B cell (primary cell): Measurements from ENCODE around the gene NELFA. TPM values are rescaled to one million over a fixed set of nuclear protein-coding genes. Genes with fewer than 3 reads are reported as not detected.

Experiments
- ATAC-seq: fragments of 200-7000 bp; cut with Tn5 transposase; one replicate; pipeline ENCODE4 v1.10.0; 2021; ENCODE audit warnings: low read depth, mild to moderate bottlenecking, moderate number of reproducible peaks, moderate library complexity
- CTCF ChIA-PET: fragments of 350-600 bp; sonication (Branson Sonifier 250); formaldehyde crosslinking; loops from one replicate; lab custom pipeline; 2021; ENCODE audit warnings: antibody characterized with exemption, inconsistent platforms; lab: Charles Lee
- POLR2A ChIA-PET: fragments of 350-600 bp; sonication (Branson Sonifier 250); formaldehyde crosslinking; loops from one replicate; lab custom pipeline; 2021; ENCODE audit warnings: antibody characterized with exemption; lab: Charles Lee
- DNase-seq: peaks from one replicate; pipeline ENCODE4 v3.0.0; 2013
- H2AFZ ChIP-seq: 2 replicates; pipeline ENCODE4 v1.6.1; 2012; ENCODE audit warnings: mild to moderate bottlenecking, low read depth, low read length; ENCODE audit not compliant: insufficient read depth, poor library complexity, severe bottlenecking
- H3K27ac ChIP-seq, 2 donors: 1 replicate in 1 of 2; 2 replicates in 1 of 2; pipeline ENCODE4 v1.5.1; 2012 to 2013; ENCODE audit warnings: low read length in 2 of 2, mild to moderate bottlenecking in 2 of 2, moderate library complexity in 1 of 2
- H3K27me3 ChIP-seq, 4 experiments: fragments of 200-600 bp in 1 of 4; sonication (generic) in 1 of 4; replicated peaks in 1 of 4; 1 replicate in 2 of 4; 2 replicates in 2 of 4; pipeline versions ENCODE4 v1.6.1 to v1.7.0; 2013 to 2016; ENCODE audit warnings: low read length in 3 of 4, mild to moderate bottlenecking in 2 of 4, mixed read lengths in 1 of 4, moderate library complexity in 1 of 4; ENCODE audit not compliant: insufficient read depth in 4 of 4, control insufficient read depth in 3 of 4; ENCODE audit errors: control extremely low read depth in 1 of 4
- H3K36me3 ChIP-seq, 2 experiments: replicated peaks in 1 of 2; 1 replicate in 1 of 2; 2 replicates in 1 of 2; pipeline versions ENCODE4 v1.6.1 to v1.7.1; 2013; ENCODE audit warnings: low read length in 1 of 2; ENCODE audit not compliant: insufficient read depth in 2 of 2, control insufficient read depth in 1 of 2; ENCODE audit errors: control extremely low read depth in 1 of 2, extremely low read depth in 1 of 2
- H3K4me1 ChIP-seq, 2 donors: fragments of 200-600 bp in 1 of 2; sonication (generic) in 1 of 2; 1 replicate in 1 of 2; 2 replicates in 1 of 2; pipeline versions ENCODE4 v1.5.1 to v1.6.1; 2013 to 2017; ENCODE audit warnings: low read length in 2 of 2; ENCODE audit not compliant: control insufficient read depth in 2 of 2, insufficient read depth in 2 of 2
- H3K4me2 ChIP-seq: replicated peaks from 2 replicates; pipeline ENCODE3; 2012; ENCODE audit warnings: mild to moderate bottlenecking, low read depth, low read length; ENCODE audit not compliant: poor library complexity, severe bottlenecking
- H3K4me3 ChIP-seq, 5 experiments: fragments of 200-600 bp in 1 of 5; sonication (generic) in 1 of 5; 1 replicate in 3 of 5; 2 replicates in 2 of 5; pipeline versions ENCODE4 v1.5.1 to v1.7.0; 2011 to 2016; ENCODE audit warnings: low read length in 4 of 5, mild to moderate bottlenecking in 4 of 5, low read depth in 2 of 5, control low read depth in 1 of 5, moderate library complexity in 1 of 5; ENCODE audit not compliant: insufficient read depth in 1 of 5; ENCODE audit errors: control extremely low read depth in 1 of 5, extremely low read depth in 1 of 5
- H3K79me2 ChIP-seq: fragments of 200-600 bp; sonication (generic); one replicate; pipeline ENCODE4 v1.6.0; 2016; ENCODE audit warnings: low read length; ENCODE audit not compliant: control insufficient read depth, insufficient read depth
- H3K9ac ChIP-seq: fragments of 200-600 bp; sonication (generic); 2 replicates; pipeline ENCODE4 v1.6.1; 2017; ENCODE audit warnings: mild to moderate bottlenecking, low read length, moderate library complexity
- H3K9me3 ChIP-seq, 3 donors: one replicate each; pipeline versions ENCODE4 v1.6.1 to v1.7.1; 2013; ENCODE audit warnings: low read length in 2 of 3; ENCODE audit not compliant: control insufficient read depth in 2 of 3, insufficient read depth in 1 of 3; ENCODE audit errors: control extremely low read depth in 1 of 3
- H4K20me1 ChIP-seq: 2 replicates; pipeline ENCODE4 v1.6.0; 2012; ENCODE audit warnings: mild to moderate bottlenecking, low read length; ENCODE audit not compliant: insufficient read depth, control insufficient read depth, poor library complexity, severe bottlenecking
- H3K27ac Mint-ChIP-seq: one replicate; pipeline ENCODE4 v1.8.0; 2021; ENCODE audit warnings: mixed read lengths
- H3K27me3 Mint-ChIP-seq: one replicate; pipeline ENCODE4 v1.8.0; 2021; ENCODE audit warnings: mixed read lengths
- H3K4me1 Mint-ChIP-seq: one replicate; pipeline ENCODE4 v1.8.0; 2021; ENCODE audit warnings: mixed read lengths
- H3K4me3 Mint-ChIP-seq: one replicate; pipeline ENCODE4 v1.8.0; 2021; ENCODE audit warnings: mixed read lengths
- H3K9me3 Mint-ChIP-seq: one replicate; pipeline ENCODE4 v1.8.0; 2022; ENCODE audit warnings: mixed read lengths; ENCODE audit not compliant: insufficient read depth
- CTCF ChIP-seq: fragments of 200-600 bp; IDR thresholded peaks from one replicate; pipeline ENCODE4 v1.8.0; 2022; ENCODE audit warnings: antibody characterized with exemption, mild to moderate bottlenecking
- EZH2 ChIP-seq: IDR thresholded peaks from 2 replicates; pipeline ENCODE4 v1.6.1; 2012; ENCODE audit warnings: borderline replicate concordance, low read depth, mild to moderate bottlenecking, moderate library complexity, low read length; ENCODE audit not compliant: insufficient read depth, poor library complexity, severe bottlenecking
- WGBS: methylation state at CpG from one replicate; pipeline ENCODE4 v1.1.5; 2013; ENCODE audit warnings: missing lambda C conversion rate; ENCODE audit not compliant: insufficient coverage; 5-methylcytosine and 5-hydroxymethylcytosine counted together
- intact Hi-C: fragments of 100-400 bp; cut with micrococcal nuclease; formaldehyde crosslinking; loops from one replicate; pipeline ENCODE4 v1.10.0; 2022
- polyA plus RNA-seq: library from polyadenylated mRNA; depleted of rRNA; stranded (reverse); fragments of >200 nt; gene quantifications from 2 replicates; pipeline ENCODE4 v1.2.3, GENCODE V29; 2012
- total RNA-seq, 2 donors: library from RNA; stranded (reverse); fragments of 120-200 nt in 1 of 2; gene quantifications; 1 replicate in 1 of 2; 2 replicates in 1 of 2; pipeline versions ENCODE4 v1.2.3 to v1.2.4, GENCODE V29; 2013 to 2022

NELFA gene
- total and polyA plus RNA-seq, 2 donors (not counting 1 experiment from before 2014, with no cell fraction given), result 42.8 to 60.7 TPM

GRCh38 chr4:1970926-1971325, 37.8 kb downstream of the NELFA start:
- no peak overlapping the region for H3K9ac ChIP-seq
- Mint-ChIP-seq H3K4me1 (no peaks in the 10 kb centered on the region), H3K4me3 (no peak overlapping the region), H3K9me3 (no peaks in the 10 kb centered on the region), H3K27me3 (no peaks in the 10 kb centered on the region), H3K27ac (no peak overlapping the region)
- TF ChIP-seq CTCF (no peak), EZH2 (no peak)
- DNase-seq, result no peak
- ChIA-PET POLR2A (no interaction called here), CTCF (no interaction called here)
- no peaks in the 10 kb centered on the region for H4K20me1 ChIP-seq
- peaks cover 0 to 10% of the 10 kb centered on the region in 2 experiments for H3K36me3 ChIP-seq
- no peaks in the 10 kb centered on the region for H3K4me1 ChIP-seq
- H3K4me3 ChIP-seq, result no peak overlapping the region
- WGBS, result 98% methylated on average over 6 of the region's 6 CpGs
- no peak overlapping the region for H3K27ac ChIP-seq
- no peaks in the 10 kb centered on the region for H3K9me3 ChIP-seq
- intact Hi-C loops, result no loop called here
- no peaks in the 10 kb centered on the region for H3K27me3 ChIP-seq
- no peak overlapping the region for H2AFZ ChIP-seq
- no peak overlapping the region for H3K4me2 ChIP-seq
- no peaks in the 10 kb centered on the region for H3K79me2 ChIP-seq
- no peak for ATAC-seq

- no peak overlapping the region for H3K27ac ChIP-seq
- no peaks in the 10 kb centered on the region for H4K20me1 ChIP-seq
- WGBS, result 96% methylated on average over 13 of the region's 17 CpGs
- no peak for DNase-seq
- ATAC-seq, result no peak
- H3K4me1 ChIP-seq, result no peaks in the 10 kb centered on the region
- intact Hi-C loops, result no loop called here
- no peaks in the 10 kb centered on the region for H3K79me2 ChIP-seq
- POLR2A ChIA-PET, result no interaction called here
- H3K4me1 Mint-ChIP-seq, result no peaks in the 10 kb centered on the region
- CTCF ChIA-PET, result interaction anchor here (0.6 kb wide), 1 partner anchor 1870 kb away, joined by 3 read pairs; no protein-coding TSS in a partner anchor
- H3K9me3 Mint-ChIP-seq, result no peaks in the 10 kb centered on the region
- no peak overlapping the region for H3K9ac ChIP-seq
- H2AFZ ChIP-seq, result no peak overlapping the region
- no peaks in the 10 kb centered on the region for H3K9me3 ChIP-seq
- no peaks in the 10 kb centered on the region for H3K27me3 Mint-ChIP-seq
- H3K4me2 ChIP-seq, result no peak overlapping the region
- no peak overlapping the region for H3K27ac Mint-ChIP-seq
- no peak overlapping the region for H3K4me3 ChIP-seq
- H3K4me3 Mint-ChIP-seq, result no peak overlapping the region
- no peaks in the 10 kb centered on the region for H3K27me3 ChIP-seq
- H3K36me3 ChIP-seq, result peaks cover 0 to 2% of the 10 kb centered on the region in 2 experiments
- TF ChIP-seq EZH2 (no peak), CTCF (no peak)
Observed at GRCh38 chr4:1969928-1970723, 38.6 kb downstream of the NELFA start.
